Lung (tissue), 12 donors: ENCODE measurements around the gene SCD5. TPM values are rescaled to one million over a fixed set of nuclear protein-coding genes. Genes with fewer than 3 reads are reported as not detected.

Source experiments
- ATAC-seq: fragments of 200-7000 bp; cut with Tn5 transposase; one replicate; pipeline ENCODE4 v1.9.1; 2020; ENCODE audit warnings: moderate number of reproducible peaks; ENCODE audit not compliant: insufficient read depth, low FRiP score
- DNase-seq, 3 donors: peaks; one replicate each; pipeline ENCODE4 v3.0.0-alpha.2; 2013 to 2017
- H3K27ac ChIP-seq, 2 donors: one replicate each; pipeline ENCODE4 v1.5.1; 2013; ENCODE audit warnings: mild to moderate bottlenecking in 2 of 2, moderate library complexity in 2 of 2, control low read depth in 1 of 2, inconsistent platforms in 1 of 2, low read depth in 1 of 2, low read length in 1 of 2
- H3K27me3 ChIP-seq, 3 donors: one replicate each; pipeline ENCODE4 v1.5.1; 2013; ENCODE audit warnings: low read length in 2 of 3; ENCODE audit not compliant: control insufficient read depth in 3 of 3, insufficient read depth in 3 of 3
- H3K36me3 ChIP-seq, 4 donors: one replicate each; pipeline ENCODE4 v1.5.1; 2013; ENCODE audit warnings: low read length in 4 of 4, mild to moderate bottlenecking in 1 of 4, moderate library complexity in 1 of 4; ENCODE audit not compliant: control insufficient read depth in 4 of 4, insufficient read depth in 4 of 4
- H3K4me1 ChIP-seq, 5 donors: one replicate each; pipeline ENCODE4 v1.5.1; 2013; ENCODE audit warnings: low read length in 5 of 5, mild to moderate bottlenecking in 2 of 5, moderate library complexity in 1 of 5; ENCODE audit not compliant: control insufficient read depth in 5 of 5, insufficient read depth in 5 of 5
- H3K4me3 ChIP-seq: one replicate; pipeline ENCODE4 v1.5.1; 2013; ENCODE audit warnings: mild to moderate bottlenecking, control low read depth, moderate library complexity
- H3K9ac ChIP-seq, 2 donors: one replicate each; pipeline ENCODE4 v1.5.1; 2013; ENCODE audit warnings: low read length in 2 of 2, control low read depth in 1 of 2; ENCODE audit not compliant: insufficient read depth in 1 of 2
- H3K9me3 ChIP-seq, 4 donors: one replicate each; pipeline ENCODE4 v1.5.1; 2013; ENCODE audit warnings: low read length in 3 of 4, mild to moderate bottlenecking in 1 of 4, moderate library complexity in 1 of 4; ENCODE audit not compliant: control insufficient read depth in 4 of 4, insufficient read depth in 3 of 4
- CTCF ChIP-seq: IDR thresholded peaks from 2 replicates; pipeline ENCODE4 v1.5.1; 2012; ENCODE audit warnings: mild to moderate bottlenecking; ENCODE audit errors: control extremely low read depth, extremely low read depth
- WGBS, 2 donors: extraction: QIAGEN DNeasy Blood & Tissue Kit; methylation state at CpG; one replicate each; pipeline ENCODE4 v1.1.7; 2013; 5-methylcytosine and 5-hydroxymethylcytosine counted together
- polyA plus RNA-seq, 2 donors: library from polyadenylated mRNA; stranded (reverse); fragments of 200-250 nt; gene quantifications; one replicate each; pipeline ENCODE4 v1.2.1, GENCODE V29; 2013
- total RNA-seq, 2 donors: library from RNA; depleted of rRNA in 1 of 2; stranded (reverse); fragments of >200 nt in 1 of 2; gene quantifications; one replicate each; pipeline ENCODE4 v1.2.1, GENCODE V29; 2014 to 2021
- donor health status: control.
- donor health status: control.
- donor health status: Bipolar disorder and iron deficiency.
- donor health status: healthy.
- donor health status: DM: yes; HTN: yes; CAD: no.

The SCD5 gene
- total and polyA plus RNA-seq, 4 donors, result 5.0 to 22.6 (median 13.8) TPM

GRCh38 chr4:82705169-82705927, 93.2 kb downstream of the SCD5 start:
- no peak overlapping the region for H3K4me3 ChIP-seq
- no peak for ATAC-seq
- DNase-seq, result no peak
- H3K9ac ChIP-seq, result no peak overlapping the region
- H3K36me3 ChIP-seq, result peaks cover 0 to 7% (median 0%) of the 10 kb centered on the region in 4 donors
- WGBS, 2 donors, result 87 to 88% methylated on average over 7 of the region's 7 CpGs
- H3K4me1 ChIP-seq, result peaks cover 0 to 2% (median under 1%) of the 10 kb centered on the region in 5 donors
- no peaks in the 10 kb centered on the region for H3K9me3 ChIP-seq
- TF ChIP-seq CTCF, result no peak
- H3K27ac ChIP-seq, result no peak overlapping the region
- H3K27me3 ChIP-seq, result no peaks in the 10 kb centered on the region

- H3K4me1 ChIP-seq, result peaks cover 0 to 2% (median 0%) of the 10 kb centered on the region in 5 donors
- no peak for TF ChIP-seq CTCF
- WGBS, 2 donors, result 79 to 85% methylated on average over 6 of the region's 6 CpGs
- H3K9me3 ChIP-seq, result no peaks in the 10 kb centered on the region
- peaks cover 0 to 9% (median 0%) of the 10 kb centered on the region in 4 donors for H3K36me3 ChIP-seq
- no peak overlapping the region for H3K27ac ChIP-seq
- no peak for DNase-seq
- no peak for ATAC-seq
- no peak overlapping the region for H3K4me3 ChIP-seq
- no peaks in the 10 kb centered on the region for H3K27me3 ChIP-seq
- no peak overlapping the region for H3K9ac ChIP-seq
Observed at GRCh38 chr4:82704156-82704555, 94.4 kb downstream of the SCD5 start.

- ATAC-seq, result no peak
- 90 to 91% methylated on average over 2 of the region's 2 CpGs for WGBS, 2 donors
Observed at GRCh38 chr4:82698412-82698811, 100.2 kb downstream of the SCD5 start.

More at GRCh38 chr4:82698412-82698811, 100.2 kb downstream of the SCD5 start:
- no peak for DNase-seq
- no peak for TF ChIP-seq CTCF
- Histone ChIP-seq H3K27ac (no peak overlapping the region), H3K27me3 (no peaks in the 10 kb centered on the region), H3K9ac (no peak overlapping the region), H3K9me3 (no peaks in the 10 kb centered on the region), H3K4me1 (no peaks in the 10 kb centered on the region), H3K4me3 (no peak overlapping the region), H3K36me3 (peaks cover 0 to 5% (median 3%) of the 10 kb centered on the region in 4 donors)
